ENCODE data around the gene CAMTA1.

DNA sequence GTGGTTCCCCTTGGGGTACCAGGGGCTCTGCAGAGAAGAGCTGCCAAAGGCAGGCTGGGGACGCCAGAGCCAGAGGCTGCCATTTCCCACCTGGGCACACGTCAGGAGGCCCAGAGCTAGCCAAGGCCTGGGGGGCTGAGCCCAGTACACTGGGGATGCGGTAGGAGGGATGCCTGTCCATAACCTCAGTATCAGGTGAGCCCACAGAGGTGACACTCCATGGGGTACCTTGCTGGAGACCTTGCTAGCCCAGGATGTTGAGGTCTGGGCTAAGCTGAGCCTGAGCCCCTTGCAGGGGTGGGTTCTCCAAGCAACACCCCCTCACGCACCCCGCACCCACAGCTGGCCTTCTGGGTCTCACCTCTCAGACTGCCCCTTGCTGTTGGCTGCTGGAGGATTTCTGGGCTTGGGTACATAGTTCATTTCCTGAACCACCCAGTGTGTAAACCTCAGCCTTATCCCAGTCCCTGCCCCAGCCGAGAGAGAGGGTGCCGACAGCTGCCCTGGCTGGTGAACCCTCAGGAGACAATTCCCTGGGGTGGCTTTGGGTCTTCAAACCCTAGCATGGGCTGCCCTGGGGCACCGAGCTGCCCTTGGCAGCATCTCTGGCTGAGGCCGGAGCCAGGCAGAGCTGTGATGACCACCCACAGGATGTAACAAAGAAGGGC is 893.4 kb downstream of the CAMTA1 start:
- TF ChIP-seq FOXM1 (IDR thresholded peaks at IDR 0.05; ENCODE audit: borderline replicate concordance) (no peak), BHLHE40 (IDR thresholded peaks at IDR 0.05; ENCODE audit: borderline replicate concordance) (no peak), TARDBP (IDR thresholded peaks at IDR 0.05) (no peak)
